PC-9 (cell line): ENCODE measurements around the gene KIF16B. TPM values are rescaled to one million over a fixed set of nuclear protein-coding genes. Genes with fewer than 3 reads are reported as not detected.

Experiments used
- BruUV-seq: library from RNA; stranded (reverse); fragments of 400-500 nt; replicated peaks from 2 replicates; lab custom pipeline; 2021; lab: Mats Ljungman, UMichigan
- CTCF ChIA-PET: fragments of 300-600 bp; sonication (Branson Sonifier 250); formaldehyde crosslinking; loops from one replicate; lab custom pipeline; 2022; ENCODE audit warnings: antibody characterized with exemption; lab: Charles Lee
- POLR2A ChIA-PET: fragments of 300-600 bp; sonication (Branson Sonifier 250); formaldehyde crosslinking; loops from one replicate; lab custom pipeline; 2022; ENCODE audit warnings: antibody characterized with exemption; ENCODE audit not compliant: unreplicated experiment; lab: Charles Lee
- DNase-seq, 2 experiments: peaks; one replicate each; pipeline versions ENCODE4 v3.0.0 to v3.0.0-alpha.2; 2015 to 2022; ENCODE audit warnings: mixed read lengths in 1 of 2
- H2AFZ ChIP-seq: fragments of 200-600 bp; sonication (generic); 2 replicates; pipeline ENCODE4 v1.8.1; 2017; ENCODE audit warnings: antibody characterized with exemption
- H3F3A ChIP-seq: fragments of 200-600 bp; sonication (generic); 2 replicates; pipeline ENCODE4 v1.8.1; 2017; ENCODE audit warnings: antibody characterized with exemption, mild to moderate bottlenecking, low read depth; ENCODE audit not compliant: insufficient read depth
- H3K27ac ChIP-seq: fragments of 200-600 bp; sonication (generic); 2 replicates; pipeline ENCODE4 v1.6.1; 2016; ENCODE audit warnings: mixed run types
- H3K27me3 ChIP-seq: fragments of 200-600 bp; sonication (generic); 2 replicates; pipeline ENCODE4 v1.6.1; 2016; ENCODE audit warnings: low read depth, mixed run types; ENCODE audit not compliant: insufficient read depth
- H3K36me3 ChIP-seq: fragments of 200-600 bp; sonication (generic); 2 replicates; pipeline ENCODE4 v1.6.1; 2016; ENCODE audit warnings: low read depth, mixed run types
- H3K4me1 ChIP-seq: fragments of 200-600 bp; sonication (generic); replicated peaks from 2 replicates; pipeline ENCODE4 v1.6.1; 2016; ENCODE audit warnings: mixed run types; ENCODE audit not compliant: insufficient read depth
- H3K4me2 ChIP-seq: fragments of 200-600 bp; sonication (generic); 2 replicates; pipeline ENCODE4 v1.6.1; 2017; ENCODE audit warnings: mixed run types
- H3K4me3 ChIP-seq: fragments of 200-600 bp; sonication (generic); 2 replicates; pipeline ENCODE4 v1.6.1; 2016; ENCODE audit warnings: mixed run types
- H3K79me2 ChIP-seq: fragments of 200-600 bp; sonication (generic); 2 replicates; pipeline ENCODE4 v1.6.1; 2017; ENCODE audit warnings: low read depth, mixed run types
- H3K9me2 ChIP-seq: fragments of 200-600 bp; sonication (generic); 2 replicates; pipeline ENCODE4 v1.8.1; 2017; ENCODE audit warnings: mild to moderate bottlenecking; ENCODE audit not compliant: insufficient read depth
- H3K9me3 ChIP-seq: fragments of 200-600 bp; sonication (generic); 2 replicates; pipeline ENCODE4 v1.8.1; 2016; ENCODE audit warnings: low read depth; ENCODE audit not compliant: insufficient read depth
- H4K20me1 ChIP-seq: fragments of 200-600 bp; sonication (generic); 2 replicates; pipeline ENCODE4 v1.8.1; 2017; ENCODE audit not compliant: insufficient read depth
- EZH2 ChIP-seq: fragments of 200-600 bp; sonication (generic); IDR thresholded peaks from 2 replicates; pipeline ENCODE4 v1.8.0; 2017; ENCODE audit warnings: antibody characterized with exemption, low read depth
- intact Hi-C: fragments of 100-400 bp; cut with micrococcal nuclease; formaldehyde crosslinking; loops from one replicate; pipeline ENCODE4 v1.10.0; 2022; ENCODE audit not compliant: unreplicated experiment
- total RNA-seq: library from RNA; stranded (reverse); gene quantifications from 2 replicates; pipeline ENCODE4 v1.2.3, GENCODE V29; 2021
- TF ChIP-seq, protein P1 (sequence below): fragments of 200-600 bp; sonication (generic); conservative IDR thresholded peaks from 2 replicates; pipeline ENCODE4 v1.6.1; 2017; ENCODE audit warnings: mixed run types, antibody characterized with exemption, mild to moderate bottlenecking, moderate library complexity

The KIF16B gene
- total RNA-seq, 1 experiment from 2014 or later: 17.6 TPM

DNA sequence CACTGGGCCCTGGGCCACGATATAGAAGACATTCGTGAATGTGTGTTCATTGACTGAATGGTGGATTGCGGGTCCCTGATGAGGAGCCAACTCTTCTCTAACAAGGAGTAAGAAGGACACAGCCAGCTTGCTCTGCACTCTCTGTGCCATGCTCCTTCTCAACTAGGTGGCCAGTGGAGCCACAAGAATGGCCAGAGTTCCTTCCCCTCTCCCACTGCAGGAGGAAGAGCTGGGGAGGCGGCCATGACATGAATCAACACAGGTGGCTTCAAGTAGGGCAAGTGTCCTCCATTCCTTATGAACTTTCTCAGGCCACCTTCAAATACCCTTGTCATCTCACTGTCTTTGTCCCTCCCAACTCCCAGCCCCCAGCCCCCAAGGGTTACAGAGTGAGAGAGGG lies 305.7 kb downstream of the KIF16B start:
- H3K4me3 ChIP-seq: no peak overlapping the region
- no peaks in the 10 kb centered on the region for H3K9me3 ChIP-seq
- intact Hi-C loops: no loop called here
- H3K27ac ChIP-seq: no peak overlapping the region
- H3K4me1 ChIP-seq: no peaks in the 10 kb centered on the region
- no peaks in the 10 kb centered on the region for H3K9me2 ChIP-seq
- no peaks in the 10 kb centered on the region for H4K20me1 ChIP-seq
- no TSS peak for BruUV-seq
- no peak for DNase-seq
- CTCF ChIA-PET: no interaction called here
- no peaks in the 10 kb centered on the region for H3F3A ChIP-seq
- POLR2A ChIA-PET: no interaction called here
- H3K27me3 ChIP-seq: no peaks in the 10 kb centered on the region
- H3K36me3 ChIP-seq: no peaks in the 10 kb centered on the region
- H3K79me2 ChIP-seq: no peaks in the 10 kb centered on the region
- no peak overlapping the region for H3K4me2 ChIP-seq
- no peak for TF ChIP-seq EZH2
- TF ChIP-seq, protein P1, sequence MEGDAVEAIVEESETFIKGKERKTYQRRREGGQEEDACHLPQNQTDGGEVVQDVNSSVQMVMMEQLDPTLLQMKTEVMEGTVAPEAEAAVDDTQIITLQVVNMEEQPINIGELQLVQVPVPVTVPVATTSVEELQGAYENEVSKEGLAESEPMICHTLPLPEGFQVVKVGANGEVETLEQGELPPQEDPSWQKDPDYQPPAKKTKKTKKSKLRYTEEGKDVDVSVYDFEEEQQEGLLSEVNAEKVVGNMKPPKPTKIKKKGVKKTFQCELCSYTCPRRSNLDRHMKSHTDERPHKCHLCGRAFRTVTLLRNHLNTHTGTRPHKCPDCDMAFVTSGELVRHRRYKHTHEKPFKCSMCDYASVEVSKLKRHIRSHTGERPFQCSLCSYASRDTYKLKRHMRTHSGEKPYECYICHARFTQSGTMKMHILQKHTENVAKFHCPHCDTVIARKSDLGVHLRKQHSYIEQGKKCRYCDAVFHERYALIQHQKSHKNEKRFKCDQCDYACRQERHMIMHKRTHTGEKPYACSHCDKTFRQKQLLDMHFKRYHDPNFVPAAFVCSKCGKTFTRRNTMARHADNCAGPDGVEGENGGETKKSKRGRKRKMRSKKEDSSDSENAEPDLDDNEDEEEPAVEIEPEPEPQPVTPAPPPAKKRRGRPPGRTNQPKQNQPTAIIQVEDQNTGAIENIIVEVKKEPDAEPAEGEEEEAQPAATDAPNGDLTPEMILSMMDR: no peak
- H2AFZ ChIP-seq: no peak overlapping the region

- H3K4me3 ChIP-seq: no peak overlapping the region
- no peak overlapping the region for H3K4me2 ChIP-seq
- no peak for DNase-seq
- H3K27ac ChIP-seq: no peak overlapping the region
- peaks cover 8% of the 10 kb centered on the region; the same call in 1 of the 2 replicates for H3K4me1 ChIP-seq
- no peaks in the 10 kb centered on the region for H3K9me2 ChIP-seq
- no peaks in the 10 kb centered on the region for H3K9me3 ChIP-seq
- ChIA-PET POLR2A (no interaction called here), CTCF (interaction anchor here (0.6 kb wide), 1 partner anchor 1700 kb away, joined by 5 read pairs; no protein-coding TSS in a partner anchor)
- no peaks in the 10 kb centered on the region for H3F3A ChIP-seq
- intact Hi-C loops: no loop called here
- H2AFZ ChIP-seq: no peak overlapping the region
- no peaks in the 10 kb centered on the region for H3K36me3 ChIP-seq
- no peaks in the 10 kb centered on the region for H3K79me2 ChIP-seq
- H3K27me3 ChIP-seq: no peaks in the 10 kb centered on the region
- H4K20me1 ChIP-seq: no peaks in the 10 kb centered on the region
- BruUV-seq: no TSS peak
- no peak for TF ChIP-seq EZH2
- TF ChIP-seq, protein P1: no peak
Observed at GRCh38 chr20:16265334-16265733, 307.9 kb downstream of the KIF16B start.

DNA sequence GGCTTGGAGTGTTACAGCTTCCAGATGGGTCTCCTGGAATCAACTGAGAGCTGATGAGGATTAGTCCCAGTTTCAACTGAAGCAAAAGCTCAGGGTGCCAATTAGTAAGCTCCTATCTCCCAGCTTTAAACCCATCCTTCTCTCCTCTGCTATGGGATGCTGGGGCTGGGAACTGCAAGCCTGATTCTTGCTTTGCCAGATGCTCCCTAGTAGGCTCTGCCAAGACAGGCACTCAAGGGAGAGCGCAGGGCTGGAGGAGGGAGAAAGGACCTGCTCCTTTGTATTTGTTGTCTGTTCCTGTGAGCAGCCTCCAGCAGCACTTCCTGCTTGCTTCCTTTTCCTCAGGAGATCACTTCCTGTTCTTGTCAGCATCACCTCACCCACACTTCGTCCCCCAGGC lies 309.7 kb downstream of the KIF16B start:
- no peak overlapping the region for H2AFZ ChIP-seq
- no peaks in the 10 kb centered on the region for H3K36me3 ChIP-seq
- H3K4me2 ChIP-seq: no peak overlapping the region
- H3K27me3 ChIP-seq: no peaks in the 10 kb centered on the region
- H4K20me1 ChIP-seq: no peaks in the 10 kb centered on the region
- no peak for TF ChIP-seq EZH2
- H3K9me3 ChIP-seq: no peaks in the 10 kb centered on the region
- intact Hi-C loops: no loop called here
- no TSS peak for BruUV-seq
- H3K79me2 ChIP-seq: no peaks in the 10 kb centered on the region
- no peak overlapping the region for H3K27ac ChIP-seq
- H3F3A ChIP-seq: no peaks in the 10 kb centered on the region
- no peaks in the 10 kb centered on the region for H3K9me2 ChIP-seq
- peaks cover 8% of the 10 kb centered on the region; the same call in 1 of the 2 replicates for H3K4me1 ChIP-seq
- no peak for DNase-seq
- H3K4me3 ChIP-seq: no peak overlapping the region
- CTCF ChIA-PET: no interaction called here
- POLR2A ChIA-PET: no interaction called here

GRCh38 chr20:16262594-16262993 lies 310.7 kb downstream of the KIF16B start:
- Histone ChIP-seq H3K4me3 (no peak overlapping the region), H3K36me3 (no peaks in the 10 kb centered on the region), H3K79me2 (no peaks in the 10 kb centered on the region), H3K9me2 (no peaks in the 10 kb centered on the region), H3K27ac (no peak overlapping the region), H3F3A (no peaks in the 10 kb centered on the region), H4K20me1 (no peaks in the 10 kb centered on the region), H3K4me1 (peaks cover 8% of the 10 kb centered on the region; the same call in 1 of the 2 replicates), H3K4me2 (no peak overlapping the region), H3K27me3 (no peaks in the 10 kb centered on the region), H3K9me3 (no peaks in the 10 kb centered on the region), H2AFZ (no peak overlapping the region)
- DNase-seq: no peak
- BruUV-seq: no TSS peak
- ChIA-PET POLR2A (no interaction called here), CTCF (no interaction called here)
- no peak for TF ChIP-seq EZH2
- TF ChIP-seq, protein P1: no peak
- intact Hi-C loops: no loop called here
